ENCODE measurements around the gene DLX2. TPM values are rescaled to one million over a fixed set of nuclear protein-coding genes. Genes with fewer than 3 reads are reported as not detected.

The DLX2 gene
- polyA plus RNA-seq, 2 of the 4 experiments (the other 2 are of a cell fraction), result 0.04 to 0.19 TPM

DNA sequence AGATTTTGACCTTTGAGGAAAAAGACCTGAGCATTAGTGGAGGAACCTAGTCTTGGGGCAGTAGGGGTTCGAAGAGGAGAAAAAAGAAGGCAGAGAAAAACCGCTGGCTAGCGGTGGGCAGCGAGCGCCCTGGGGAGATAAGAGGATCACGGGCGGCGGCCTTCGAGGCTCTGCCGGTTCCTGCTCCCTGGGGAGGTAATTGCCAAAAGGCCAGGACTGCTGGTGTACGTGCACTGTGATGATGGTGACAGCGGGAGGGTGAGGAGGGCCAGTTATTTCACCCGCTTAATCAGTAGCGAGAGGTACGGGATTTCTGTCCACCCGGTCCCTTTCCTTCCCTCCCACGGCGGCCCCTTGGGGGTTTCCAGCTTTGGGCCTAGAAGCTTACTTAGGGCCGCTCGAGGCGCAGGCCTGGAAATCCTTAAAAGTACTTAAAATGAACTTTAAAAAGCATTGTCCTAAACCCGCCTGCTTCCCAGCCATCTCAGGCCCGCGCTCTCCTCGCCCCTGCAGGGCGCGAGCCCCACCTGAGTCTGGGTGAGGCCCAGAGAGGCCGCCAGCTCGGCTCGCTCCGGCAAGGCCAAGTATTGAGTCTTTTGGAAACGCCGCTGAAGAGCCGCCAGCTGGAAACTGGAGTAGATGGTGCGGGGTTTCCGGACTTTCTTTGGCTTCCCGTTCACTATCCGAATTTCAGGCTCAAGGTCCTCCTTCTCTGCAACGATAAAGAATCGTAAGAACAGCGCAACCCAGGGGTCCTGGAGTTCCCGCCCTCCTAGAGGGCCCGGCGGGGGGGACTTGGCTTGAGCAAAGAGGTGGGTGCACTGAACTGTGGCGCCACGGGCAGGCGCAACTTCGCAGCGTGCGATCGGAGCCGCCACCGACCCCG is 1.5 kb downstream of the DLX2 start:
- peaks cover 25% of the 10 kb centered on the region for H3K4me1 ChIP-seq
- DNase-seq (ENCODE audit: low read depth in 1 of 2, low spot score in 1 of 2), result no peak
- CTCF ChIA-PET, result interaction anchor here (0.9 to 9.4 kb wide), 7 partner anchors 12 to 398 kb away, joined by 3 to 128 read pairs (median 6); partner anchors contain the start of gene SLC25A12
- POLR2A ChIA-PET, result interaction anchor here (1.8 to 1.9 kb wide), 2 partner anchors 17 to 207 kb away, joined by 11 to 17 read pairs; partner anchors contain the start of genes DLX1 and SLC25A12
- WGBS (ENCODE audit: missing lambda C conversion rate), result 91% methylated on average over 54 of the region's 54 CpGs
- H3K9me3 ChIP-seq, result no peaks in the 10 kb centered on the region
- peak overlapping the region; percentile 96 for H3K4me2 ChIP-seq
- no peak overlapping the region for H3K27ac ChIP-seq
- no peak for TF ChIP-seq NFE2L2 (conservative IDR thresholded peaks at IDR 0.05; ENCODE audit: low read length)
- TF ChIP-seq, protein P1, sequence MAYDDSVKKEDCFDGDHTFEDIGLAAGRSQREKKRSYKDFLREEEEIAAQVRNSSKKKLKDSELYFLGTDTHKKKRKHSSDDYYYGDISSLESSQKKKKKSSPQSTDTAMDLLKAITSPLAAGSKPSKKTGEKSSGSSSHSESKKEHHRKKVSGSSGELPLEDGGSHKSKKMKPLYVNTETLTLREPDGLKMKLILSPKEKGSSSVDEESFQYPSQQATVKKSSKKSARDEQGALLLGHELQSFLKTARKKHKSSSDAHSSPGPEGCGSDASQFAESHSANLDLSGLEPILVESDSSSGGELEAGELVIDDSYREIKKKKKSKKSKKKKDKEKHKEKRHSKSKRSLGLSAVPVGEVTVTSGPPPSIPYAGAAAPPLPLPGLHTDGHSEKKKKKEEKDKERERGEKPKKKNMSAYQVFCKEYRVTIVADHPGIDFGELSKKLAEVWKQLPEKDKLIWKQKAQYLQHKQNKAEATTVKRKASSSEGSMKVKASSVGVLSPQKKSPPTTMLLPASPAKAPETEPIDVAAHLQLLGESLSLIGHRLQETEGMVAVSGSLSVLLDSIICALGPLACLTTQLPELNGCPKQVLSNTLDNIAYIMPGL (CRISPR knock-in tag; IDR thresholded peaks at IDR 0.05; ENCODE audit: borderline replicate concordance), result no peak
- TF ChIP-seq MAFK (IDR thresholded peaks at IDR 0.05; ENCODE audit: partially characterized antibody), result no peak
- TF ChIP-seq CHD4 (IDR thresholded peaks at IDR 0.05; ENCODE audit: borderline replicate concordance), result no peak
- TF ChIP-seq CBX8 (IDR thresholded peaks at IDR 0.05), result no peak
- TF ChIP-seq RCOR1 (IDR thresholded peaks at IDR 0.05; ENCODE audit: low read depth, low read length), result no peak
- no peak for TF ChIP-seq NPAS2 (CRISPR knock-in tag; IDR thresholded peaks at IDR 0.05; ENCODE audit: borderline replicate concordance)
- H3K4me3 ChIP-seq, result no peak overlapping the region
- ATAC-seq, result no peak
- FAIRE-seq, result no peak

DNA sequence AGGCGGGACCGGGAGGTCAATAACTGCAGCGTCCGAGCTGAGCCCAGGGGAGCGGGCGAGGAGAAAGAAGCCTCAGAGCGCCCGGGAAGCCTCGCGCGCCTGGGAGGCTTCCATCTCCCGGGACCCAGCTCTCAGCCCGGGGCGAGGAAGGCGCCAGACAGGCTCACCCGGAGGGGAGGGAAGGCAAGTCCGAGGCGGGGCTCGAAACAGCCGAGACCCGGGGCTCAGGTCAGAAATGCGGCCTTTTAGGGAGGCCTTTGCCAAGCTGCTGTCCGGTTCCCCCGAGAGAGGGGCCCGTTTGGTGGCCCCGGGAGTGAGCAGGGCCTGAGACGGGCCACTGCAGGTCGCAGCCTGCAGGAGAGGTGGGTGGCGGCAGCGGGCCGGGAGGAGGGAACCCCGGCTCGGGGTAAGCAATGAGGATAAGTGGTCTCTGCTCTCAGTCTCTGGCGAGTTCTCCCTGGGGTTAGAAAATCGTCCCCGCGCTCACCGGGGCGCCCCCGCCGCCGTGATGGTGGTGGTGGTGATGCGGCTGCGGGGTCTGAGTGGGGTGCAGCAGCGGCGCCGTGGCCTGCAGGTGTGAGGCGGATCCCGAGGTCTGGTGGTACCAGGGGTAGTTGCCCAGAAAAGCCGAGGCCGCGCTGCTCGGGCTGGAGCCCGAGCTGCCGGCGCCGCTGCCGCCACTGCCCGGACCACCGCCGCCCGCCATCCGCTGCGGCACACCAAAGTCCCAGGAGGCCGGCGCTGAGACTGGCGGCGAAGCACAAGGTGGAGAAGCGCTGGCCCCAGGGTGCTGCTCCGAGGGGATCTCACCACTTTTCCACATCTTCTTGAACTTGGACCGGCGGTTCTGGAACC is 2.4 kb downstream of the DLX2 start:
- FAIRE-seq, result no peak
- Histone ChIP-seq H3K27ac (peak overlapping the region in 1 of 2 experiments; percentile 90; a peak in 4 of 6 replicates), H3K9me3 (no peaks in the 10 kb centered on the region), H3K4me1 (peaks cover 30% of the 10 kb centered on the region), H3K4me3 (no peak overlapping the region), H3K4me2 (peak overlapping the region; percentile 66; the same call in 2 of the 3 replicates)
- no peak for DNase-seq (ENCODE audit: low read depth in 1 of 2, low spot score in 1 of 2)
- TF ChIP-seq RNF2 (IDR thresholded peaks at IDR 0.05; ENCODE audit: borderline replicate concordance, low read depth), result no peak
- TF ChIP-seq, protein P2, sequence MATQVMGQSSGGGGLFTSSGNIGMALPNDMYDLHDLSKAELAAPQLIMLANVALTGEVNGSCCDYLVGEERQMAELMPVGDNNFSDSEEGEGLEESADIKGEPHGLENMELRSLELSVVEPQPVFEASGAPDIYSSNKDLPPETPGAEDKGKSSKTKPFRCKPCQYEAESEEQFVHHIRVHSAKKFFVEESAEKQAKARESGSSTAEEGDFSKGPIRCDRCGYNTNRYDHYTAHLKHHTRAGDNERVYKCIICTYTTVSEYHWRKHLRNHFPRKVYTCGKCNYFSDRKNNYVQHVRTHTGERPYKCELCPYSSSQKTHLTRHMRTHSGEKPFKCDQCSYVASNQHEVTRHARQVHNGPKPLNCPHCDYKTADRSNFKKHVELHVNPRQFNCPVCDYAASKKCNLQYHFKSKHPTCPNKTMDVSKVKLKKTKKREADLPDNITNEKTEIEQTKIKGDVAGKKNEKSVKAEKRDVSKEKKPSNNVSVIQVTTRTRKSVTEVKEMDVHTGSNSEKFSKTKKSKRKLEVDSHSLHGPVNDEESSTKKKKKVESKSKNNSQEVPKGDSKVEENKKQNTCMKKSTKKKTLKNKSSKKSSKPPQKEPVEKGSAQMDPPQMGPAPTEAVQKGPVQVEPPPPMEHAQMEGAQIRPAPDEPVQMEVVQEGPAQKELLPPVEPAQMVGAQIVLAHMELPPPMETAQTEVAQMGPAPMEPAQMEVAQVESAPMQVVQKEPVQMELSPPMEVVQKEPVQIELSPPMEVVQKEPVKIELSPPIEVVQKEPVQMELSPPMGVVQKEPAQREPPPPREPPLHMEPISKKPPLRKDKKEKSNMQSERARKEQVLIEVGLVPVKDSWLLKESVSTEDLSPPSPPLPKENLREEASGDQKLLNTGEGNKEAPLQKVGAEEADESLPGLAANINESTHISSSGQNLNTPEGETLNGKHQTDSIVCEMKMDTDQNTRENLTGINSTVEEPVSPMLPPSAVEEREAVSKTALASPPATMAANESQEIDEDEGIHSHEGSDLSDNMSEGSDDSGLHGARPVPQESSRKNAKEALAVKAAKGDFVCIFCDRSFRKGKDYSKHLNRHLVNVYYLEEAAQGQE (IDR thresholded peaks at IDR 0.05), result no peak
- no peak for TF ChIP-seq NFE2L2 (conservative IDR thresholded peaks at IDR 0.05; ENCODE audit: low read length)
- TF ChIP-seq RAD21 (conservative IDR thresholded peaks at IDR 0.05 in 1 of 2, IDR thresholded peaks at IDR 0.05 in 1 of 2), result no peak
- TF ChIP-seq ZFP36 (IDR thresholded peaks at IDR 0.05; ENCODE audit: borderline replicate concordance, partially characterized antibody), result no peak
- 97% methylated on average over 61 of the region's 72 CpGs for WGBS (ENCODE audit: missing lambda C conversion rate)
- CTCF ChIA-PET, result interaction anchor here (0.9 to 9.4 kb wide), 4 partner anchors 15 to 397 kb away, joined by 3 to 128 read pairs (median 3); partner anchors contain the start of gene DLX1
- POLR2A ChIA-PET, result interaction anchor here (2.6 kb wide), 1 partner anchor 15 kb away, joined by 32 read pairs; the partner anchor contains the start of gene DLX1
- ATAC-seq, result no peak

Data from A549 (cell line).